GM12872 (cell line): ENCODE measurements around the gene VMP1.

Experiments used
- TF ChIP-seq, protein P1 (sequence below): IDR thresholded peaks from 3 replicates; pipeline ENCODE4 v1.5.1; 2011; ENCODE audit warnings: low read depth, mild to moderate bottlenecking, low read length, moderate library complexity; ENCODE audit not compliant: insufficient read depth

Gene VMP1

GRCh38 chr17:59761385-59762048 lies 54.1 kb downstream of the VMP1 start:
- TF ChIP-seq, protein P1, sequence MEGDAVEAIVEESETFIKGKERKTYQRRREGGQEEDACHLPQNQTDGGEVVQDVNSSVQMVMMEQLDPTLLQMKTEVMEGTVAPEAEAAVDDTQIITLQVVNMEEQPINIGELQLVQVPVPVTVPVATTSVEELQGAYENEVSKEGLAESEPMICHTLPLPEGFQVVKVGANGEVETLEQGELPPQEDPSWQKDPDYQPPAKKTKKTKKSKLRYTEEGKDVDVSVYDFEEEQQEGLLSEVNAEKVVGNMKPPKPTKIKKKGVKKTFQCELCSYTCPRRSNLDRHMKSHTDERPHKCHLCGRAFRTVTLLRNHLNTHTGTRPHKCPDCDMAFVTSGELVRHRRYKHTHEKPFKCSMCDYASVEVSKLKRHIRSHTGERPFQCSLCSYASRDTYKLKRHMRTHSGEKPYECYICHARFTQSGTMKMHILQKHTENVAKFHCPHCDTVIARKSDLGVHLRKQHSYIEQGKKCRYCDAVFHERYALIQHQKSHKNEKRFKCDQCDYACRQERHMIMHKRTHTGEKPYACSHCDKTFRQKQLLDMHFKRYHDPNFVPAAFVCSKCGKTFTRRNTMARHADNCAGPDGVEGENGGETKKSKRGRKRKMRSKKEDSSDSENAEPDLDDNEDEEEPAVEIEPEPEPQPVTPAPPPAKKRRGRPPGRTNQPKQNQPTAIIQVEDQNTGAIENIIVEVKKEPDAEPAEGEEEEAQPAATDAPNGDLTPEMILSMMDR = no peak

DNA sequence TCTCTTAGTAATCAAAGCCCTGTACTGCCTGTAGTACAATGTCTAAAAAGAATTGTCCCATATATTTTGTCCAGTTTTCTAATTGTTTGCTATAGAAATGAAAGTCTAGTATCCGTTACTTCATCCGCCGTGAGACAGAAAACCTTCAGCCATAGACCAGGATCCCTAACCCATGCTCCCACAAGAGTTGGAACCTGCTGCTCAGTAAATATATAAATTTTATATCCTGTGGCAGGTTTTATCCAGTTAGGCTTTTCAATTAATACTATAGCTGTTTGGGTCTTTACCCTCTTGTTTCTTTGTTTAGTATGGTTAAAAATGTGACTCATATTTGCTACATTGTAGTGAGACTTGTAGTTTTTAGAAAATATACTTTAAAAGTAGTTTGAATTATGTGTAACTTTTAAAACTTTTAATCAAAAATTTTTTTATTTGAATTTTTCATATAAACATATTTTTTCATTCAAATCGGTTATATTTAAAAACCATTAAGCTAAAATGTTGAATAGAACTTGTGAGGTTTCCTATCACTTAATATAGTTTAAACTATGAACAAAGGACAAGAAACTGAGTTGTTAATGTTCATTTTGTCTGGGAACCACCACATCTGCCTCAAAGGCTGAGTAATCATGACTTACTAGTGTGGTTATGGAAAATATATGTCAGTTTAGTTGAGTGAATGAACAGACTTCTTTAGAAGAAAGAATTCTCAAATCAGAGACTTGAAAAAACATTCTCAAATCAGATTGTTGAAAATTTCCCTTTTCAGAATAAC lies 54.8 kb downstream of the VMP1 start:
- TF ChIP-seq, protein P1 = no peak

DNA sequence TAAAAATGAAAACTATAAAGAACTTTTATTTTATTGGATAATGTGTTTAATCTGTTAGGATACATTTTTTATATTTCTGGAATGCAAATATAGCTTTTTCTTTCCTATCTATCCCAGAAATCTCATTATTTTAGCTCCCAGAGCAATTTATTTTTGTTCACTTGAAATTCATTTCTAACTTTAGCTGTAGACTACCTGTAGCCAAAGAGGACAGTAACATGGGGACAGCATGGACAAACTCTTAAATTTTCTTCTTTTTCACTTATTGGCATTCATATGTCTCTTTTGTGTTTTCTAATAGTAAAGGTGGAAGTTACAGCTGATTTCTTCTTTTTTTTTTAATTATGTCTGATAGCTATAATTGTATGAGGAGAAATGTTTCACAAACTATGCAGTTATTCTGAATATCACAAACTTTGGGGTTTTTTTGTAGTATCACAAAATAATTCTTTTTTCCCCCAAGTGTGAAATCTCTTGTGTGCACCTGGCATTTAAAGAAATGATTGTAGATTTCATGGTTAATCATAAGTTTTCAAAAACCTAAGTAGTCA lies 55.4 kb downstream of the VMP1 start:
- TF ChIP-seq, protein P1 = no peak

DNA sequence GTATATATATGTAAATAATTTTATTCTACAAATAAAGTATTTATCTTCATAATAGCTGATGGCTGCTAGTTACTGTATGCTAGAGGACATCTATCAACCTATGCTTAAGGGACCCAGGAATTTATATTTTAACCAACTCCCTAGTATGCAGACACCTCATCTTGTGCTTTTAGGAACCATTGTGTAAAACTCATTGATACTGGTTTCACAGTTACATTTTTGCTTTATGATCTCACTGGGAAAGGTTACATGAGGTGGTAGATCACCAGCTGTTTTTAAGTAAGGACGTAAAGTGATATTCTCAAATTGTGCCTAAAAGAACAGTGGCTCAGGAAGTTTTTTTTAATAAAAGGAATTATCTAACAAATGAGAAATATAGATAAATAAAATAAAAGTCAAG lies 56.4 kb downstream of the VMP1 start:
- TF ChIP-seq, protein P1 = no peak

DNA sequence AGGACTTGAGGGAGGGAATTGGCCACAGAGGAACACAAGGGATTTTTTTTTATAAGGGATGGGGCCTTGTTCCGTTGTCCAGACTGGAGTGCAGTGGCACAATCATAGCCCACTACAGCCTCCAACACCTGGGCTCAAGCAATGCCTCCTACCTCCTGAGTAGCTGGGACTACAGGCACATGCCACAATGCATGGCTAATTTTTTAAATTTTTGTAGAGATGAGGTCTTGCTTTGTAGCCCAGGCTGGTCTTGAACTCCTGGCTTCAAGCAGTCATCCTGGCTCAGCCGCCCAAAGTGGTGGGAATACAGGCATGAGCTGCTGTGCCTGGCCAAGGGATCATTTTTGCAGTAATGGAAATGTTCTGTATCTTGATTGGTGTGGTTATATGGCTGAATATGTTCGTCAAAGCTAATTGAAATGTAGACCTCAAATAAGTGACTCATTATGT lies 56.9 kb downstream of the VMP1 start:
- TF ChIP-seq, protein P1 = no peak

- TF ChIP-seq, protein P1 = no peak
Observed at GRCh38 chr17:59765038-59765437, 57.6 kb downstream of the VMP1 start.

GRCh38 chr17:59766491-59766890 lies 59.0 kb downstream of the VMP1 start:
- TF ChIP-seq, protein P1 = no peak
